Stomach (tissue), 9 donors: ENCODE results near the gene GFAP. TPM values are rescaled to one million over a fixed set of nuclear protein-coding genes. Genes with fewer than 3 reads are reported as not detected.

ENCODE experiments used
- DNase-seq, 2 donors: peaks; one replicate each; pipeline versions ENCODE4 v3.0.0 to v3.0.0-alpha.2; 2013 to 2019
- H3K27ac ChIP-seq, 5 donors: fragments of 200-600 bp in 4 of 5; sonication (generic) in 4 of 5; one replicate each; pipeline ENCODE4 v1.5.1; 2013 to 2019; ENCODE audit warnings: mild to moderate bottlenecking in 1 of 5, moderate library complexity in 1 of 5
- H3K27me3 ChIP-seq, 3 donors: fragments of 200-600 bp; sonication (generic); one replicate each; pipeline ENCODE4 v1.5.1; 2017 to 2019; ENCODE audit warnings: mixed run types in 1 of 3
- H3K36me3 ChIP-seq, 4 donors: fragments of 200-600 bp; sonication (generic); 1 replicate in 3 of 4; 2 replicates in 1 of 4; pipeline ENCODE4 v1.5.1; 2016 to 2019
- H3K4me1 ChIP-seq, 4 donors: fragments of 200-600 bp; sonication (generic); one replicate each; pipeline ENCODE4 v1.5.1; 2016 to 2019
- H3K4me3 ChIP-seq, 4 donors: fragments of 200-600 bp; sonication (generic) in 3 of 4; one replicate each; pipeline ENCODE4 v1.5.1; 2016 to 2019; ENCODE audit warnings: mild to moderate bottlenecking in 1 of 4
- H3K9me3 ChIP-seq, 4 donors: fragments of 200-600 bp; sonication (generic); one replicate each; pipeline ENCODE4 v1.5.1; 2016 to 2019
- EP300 ChIP-seq: sonication (generic); formaldehyde crosslinking; IDR thresholded peaks from one replicate; pipeline ENCODE4 v1.6.1; 2017; ENCODE audit warnings: antibody characterized with exemption
- POLR2A ChIP-seq, 4 donors: fragments of 450-650 bp; IDR thresholded peaks; one replicate each; pipeline ENCODE4 v1.6.1; 2016; ENCODE audit warnings: antibody characterized with exemption in 4 of 4, control low read depth in 2 of 4, mild to moderate bottlenecking in 1 of 4, moderate library complexity in 1 of 4
- POLR2AphosphoS5 ChIP-seq, 3 donors: sonication (generic); formaldehyde crosslinking; IDR thresholded peaks; one replicate each; pipeline ENCODE4 v1.6.1; 2016; ENCODE audit warnings: antibody characterized with exemption in 3 of 3
- WGBS, 5 donors: extraction: QIAGEN DNeasy Blood & Tissue Kit in 3 of 5; methylation state at CpG; one replicate each; pipeline versions ENCODE4 v1.1.5 to v1.1.7; 2013 to 2018; 5-methylcytosine and 5-hydroxymethylcytosine counted together
- intact Hi-C: fragments of 100-400 bp; cut with DNase I; formaldehyde crosslinking; loops from one replicate; pipeline ENCODE4 v1.15.1; 2023; ENCODE audit warnings: low total_unique reads
- polyA plus RNA-seq, 3 donors: library from polyadenylated mRNA; stranded (reverse); fragments of 200-250 nt; gene quantifications; one replicate each; pipeline ENCODE4 v1.2.3, GENCODE V29; 2013
- total RNA-seq, 5 donors: library from RNA; depleted of rRNA; stranded (reverse); fragments of >200 nt; gene quantifications; one replicate each; pipeline versions ENCODE4 v1.1.0 to v1.2.3, GENCODE V29; 2014 to 2016
- TF ChIP-seq, protein P1 (sequence below), 7 experiments: fragments of 450-650 bp in 4 of 7; fragments of 200-600 bp in 3 of 7; sonication (generic) in 3 of 7; IDR thresholded peaks; one replicate each; pipeline ENCODE4 v1.5.1; 2016 to 2019; ENCODE audit warnings: antibody characterized with exemption in 7 of 7, control low read depth in 2 of 7, mild to moderate bottlenecking in 1 of 7
- donor health status: healthy with polysubstance abuse.
- donor health status: Bipolar disorder and iron deficiency.
- donor health status: healthy.

Gene GFAP
- total and polyA plus RNA-seq, 8 donors: 0.15 to 9.7 (median 0.80) TPM; not detected in 4

DNA sequence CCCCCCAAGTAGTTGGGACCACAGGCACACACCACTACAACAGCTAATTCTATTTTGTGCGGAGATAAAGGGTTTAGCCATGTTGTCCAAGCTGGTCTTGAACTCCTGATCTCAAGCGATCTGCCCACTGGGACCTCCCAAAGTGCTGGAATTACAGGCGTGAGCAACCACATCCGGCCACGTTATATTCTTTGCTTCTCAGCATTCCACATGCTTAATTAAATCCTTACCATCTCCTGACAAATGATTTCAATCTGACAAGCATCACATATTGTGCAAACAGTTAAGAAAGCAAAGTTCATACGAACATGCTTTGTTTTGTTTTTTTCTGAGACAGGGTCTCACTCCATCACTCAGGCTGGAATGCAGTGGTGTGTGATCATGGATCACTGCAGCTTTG is 49.4 kb downstream of the GFAP start:
- WGBS, 5 donors: 84 to 89% (median 87%) methylated on average over 6 of the region's 6 CpGs
- DNase-seq: no peak
- intact Hi-C loops: no loop called here
- peak overlapping the region in 1 of 5 donors; percentile 4 for H3K27ac ChIP-seq
- peaks cover 0 to 5% (median 0%) of the 10 kb centered on the region in 4 donors for H3K4me1 ChIP-seq
- TF ChIP-seq POLR2AphosphoS5 (IDR thresholded peaks at IDR 0.05) (no peak), POLR2A (IDR thresholded peaks at IDR 0.05) (no peak), EP300 (no peak)
- TF ChIP-seq, protein P1, sequence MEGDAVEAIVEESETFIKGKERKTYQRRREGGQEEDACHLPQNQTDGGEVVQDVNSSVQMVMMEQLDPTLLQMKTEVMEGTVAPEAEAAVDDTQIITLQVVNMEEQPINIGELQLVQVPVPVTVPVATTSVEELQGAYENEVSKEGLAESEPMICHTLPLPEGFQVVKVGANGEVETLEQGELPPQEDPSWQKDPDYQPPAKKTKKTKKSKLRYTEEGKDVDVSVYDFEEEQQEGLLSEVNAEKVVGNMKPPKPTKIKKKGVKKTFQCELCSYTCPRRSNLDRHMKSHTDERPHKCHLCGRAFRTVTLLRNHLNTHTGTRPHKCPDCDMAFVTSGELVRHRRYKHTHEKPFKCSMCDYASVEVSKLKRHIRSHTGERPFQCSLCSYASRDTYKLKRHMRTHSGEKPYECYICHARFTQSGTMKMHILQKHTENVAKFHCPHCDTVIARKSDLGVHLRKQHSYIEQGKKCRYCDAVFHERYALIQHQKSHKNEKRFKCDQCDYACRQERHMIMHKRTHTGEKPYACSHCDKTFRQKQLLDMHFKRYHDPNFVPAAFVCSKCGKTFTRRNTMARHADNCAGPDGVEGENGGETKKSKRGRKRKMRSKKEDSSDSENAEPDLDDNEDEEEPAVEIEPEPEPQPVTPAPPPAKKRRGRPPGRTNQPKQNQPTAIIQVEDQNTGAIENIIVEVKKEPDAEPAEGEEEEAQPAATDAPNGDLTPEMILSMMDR (IDR thresholded peaks at IDR 0.05): no peak
- no peak overlapping the region for H3K4me3 ChIP-seq
- no peaks in the 10 kb centered on the region for H3K27me3 ChIP-seq
- H3K36me3 ChIP-seq: peaks cover 44 to 97% (median 95%) of the 10 kb centered on the region in 4 donors
- H3K9me3 ChIP-seq: no peaks in the 10 kb centered on the region

DNA sequence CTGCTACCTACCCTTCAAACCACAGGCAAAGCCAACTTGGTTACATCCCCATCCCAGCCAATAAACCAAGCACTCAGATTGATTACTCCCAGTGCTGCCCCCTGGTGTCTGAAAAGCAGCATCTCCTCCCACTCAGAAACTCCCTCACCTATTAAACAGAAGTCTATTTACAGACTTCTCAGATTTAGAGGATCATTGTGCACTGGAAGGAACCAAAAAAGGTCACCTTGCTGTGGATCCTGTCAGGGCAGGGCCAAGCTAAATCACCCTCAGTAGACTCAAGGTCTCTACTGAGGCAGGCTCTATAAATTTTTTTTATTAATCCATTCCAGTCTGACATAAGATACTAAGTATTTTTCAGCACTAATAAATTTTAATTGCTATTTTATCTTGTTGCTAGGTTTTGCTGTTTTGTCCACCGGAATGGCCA is 50.1 kb downstream of the GFAP start:
- peaks cover 0 to 5% (median 0%) of the 10 kb centered on the region in 4 donors for H3K4me1 ChIP-seq
- peak; percentile 66 to 91 for DNase-seq
- no peaks in the 10 kb centered on the region for H3K27me3 ChIP-seq
- TF ChIP-seq, protein P1 (IDR thresholded peaks at IDR 0.05): peak in 5 of 7 experiments; percentile 67 to 87 (median 85)
- TF ChIP-seq POLR2AphosphoS5 (IDR thresholded peaks at IDR 0.05): peak in 1 of 3 donors; percentile 33
- TF ChIP-seq POLR2A (IDR thresholded peaks at IDR 0.05): no peak
- TF ChIP-seq EP300: no peak
- H3K36me3 ChIP-seq: peaks cover 51 to 97% (median 95%) of the 10 kb centered on the region in 4 donors
- peak overlapping the region in 1 of 5 donors; percentile 4 for H3K27ac ChIP-seq
- 50 to 68% (median 60%) methylated on average over 1 of the region's 1 CpG for WGBS, 5 donors
- H3K9me3 ChIP-seq: no peaks in the 10 kb centered on the region
- H3K4me3 ChIP-seq: no peak overlapping the region
- intact Hi-C loops: no loop called here

DNA sequence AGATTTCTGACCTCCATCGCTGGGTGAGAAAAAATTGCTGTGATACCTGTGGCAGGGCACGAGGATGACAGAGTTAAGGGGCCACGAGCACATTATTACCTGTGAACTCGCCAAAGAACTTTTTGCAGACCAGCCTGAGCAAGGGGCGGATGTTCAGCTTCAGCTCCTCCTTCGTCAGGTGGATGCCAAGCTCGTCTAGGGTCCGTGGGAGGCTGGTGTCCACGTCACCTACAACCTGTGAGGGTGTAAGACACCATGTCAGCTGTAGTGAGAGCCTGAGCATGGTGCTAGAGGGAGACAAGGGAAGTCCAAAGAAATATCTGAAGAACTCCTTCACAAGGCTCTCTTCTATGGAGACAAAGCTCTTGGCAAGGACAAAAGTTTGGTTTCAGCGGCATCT is 50.5 kb downstream of the GFAP start:
- no peak for DNase-seq
- H3K27me3 ChIP-seq: no peaks in the 10 kb centered on the region
- peaks cover 0 to 5% (median 0%) of the 10 kb centered on the region in 4 donors for H3K4me1 ChIP-seq
- intact Hi-C loops: loop anchor here (5.0 kb wide), 1 partner anchor 88 kb away; no protein-coding TSS in a partner anchor
- 69 to 75% (median 71%) methylated on average over 10 of the region's 10 CpGs for WGBS, 5 donors
- TF ChIP-seq POLR2A (IDR thresholded peaks at IDR 0.05) (no peak), EP300 (no peak), POLR2AphosphoS5 (IDR thresholded peaks at IDR 0.05) (no peak)
- TF ChIP-seq, protein P1 (IDR thresholded peaks at IDR 0.05): no peak
- no peaks in the 10 kb centered on the region for H3K9me3 ChIP-seq
- no peak overlapping the region for H3K27ac ChIP-seq
- H3K4me3 ChIP-seq: no peak overlapping the region
- peaks cover 55 to 97% (median 95%) of the 10 kb centered on the region in 4 donors for H3K36me3 ChIP-seq

DNA sequence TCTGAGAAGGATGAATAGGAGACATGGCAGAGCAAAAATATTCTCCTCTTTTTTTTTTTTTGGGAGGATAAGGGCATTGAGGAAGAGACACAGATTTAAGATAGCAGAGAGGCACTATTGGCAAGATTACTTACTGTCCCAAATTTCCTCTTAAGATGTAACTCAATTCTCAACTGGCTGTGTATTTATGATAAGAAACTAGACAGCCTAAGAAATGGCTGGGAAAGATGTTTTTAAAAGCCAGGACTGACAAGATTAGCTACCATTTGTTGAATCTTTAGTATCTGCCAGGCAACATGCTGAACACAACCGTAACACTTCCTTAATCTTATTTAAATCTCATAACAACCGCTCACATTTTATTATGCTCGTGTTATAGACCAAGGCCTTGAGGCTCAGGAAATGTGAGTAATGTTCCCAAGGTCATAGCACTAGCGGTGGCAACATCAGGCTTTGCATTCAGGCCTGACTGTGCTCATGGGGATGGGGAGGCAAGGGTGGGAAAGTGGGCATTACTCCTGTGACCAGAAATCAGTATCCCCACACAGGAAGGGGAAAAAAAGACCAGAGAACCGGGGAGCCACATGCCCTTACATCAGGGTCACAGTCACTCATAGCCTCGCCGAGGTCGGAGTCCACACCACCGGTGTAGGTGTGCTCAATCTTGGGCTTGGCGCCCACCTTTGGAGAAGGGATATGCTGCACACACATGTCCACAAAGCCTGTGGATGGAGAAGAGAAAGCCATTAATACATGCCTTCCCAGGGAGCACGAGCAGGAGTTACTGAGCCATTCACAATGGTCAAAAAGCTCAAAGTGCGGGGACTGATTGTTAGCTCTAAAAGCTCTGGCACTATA is 52.0 kb downstream of the GFAP start:
- no peaks in the 10 kb centered on the region for H3K27me3 ChIP-seq
- no peak overlapping the region for H3K4me3 ChIP-seq
- H3K36me3 ChIP-seq: peaks cover 69 to 97% (median 95%) of the 10 kb centered on the region in 4 donors
- DNase-seq: no peak
- no peaks in the 10 kb centered on the region for H3K9me3 ChIP-seq
- TF ChIP-seq EP300 (no peak), POLR2AphosphoS5 (IDR thresholded peaks at IDR 0.05) (no peak), POLR2A (IDR thresholded peaks at IDR 0.05) (no peak)
- no peak overlapping the region for H3K27ac ChIP-seq
- 87 to 91% (median 89%) methylated on average over 12 of the region's 12 CpGs for WGBS, 5 donors
- intact Hi-C loops: loop anchor here (5.0 kb wide), 1 partner anchor 86 kb away; no protein-coding TSS in a partner anchor
- peaks cover 0 to 5% (median 0%) of the 10 kb centered on the region in 4 donors for H3K4me1 ChIP-seq
